DMS79 treated with DMSO at 0.1 percent for 48 hours (cell line): Measurements from ENCODE around the gene LRRC14B.
A peak's percentile ranks its signal among the peaks of the same experiment; 100 is the strongest.

Experiments
- DNase-seq: peaks from one replicate; lab custom pipeline; 2025; lab: John Stamatoyannopoulos, UW

LRRC14B gene

GRCh38 chr5:191036-191948 lies at the start of gene LRRC14B:
Gene LRRC14B, plus strand, starts transcription at chr5:191495. Its CDS starts 44 bp downstream, at chr5:191539.
- DNase-seq, result peak; percentile 24

- no peak for DNase-seq
These were observed 49.5 kb upstream of the LRRC14B start for GRCh38 chr5:141761-142160.

GRCh38 chr5:142246-142810 lies 49.0 kb upstream of the LRRC14B start:
- no peak for DNase-seq

GRCh38 chr5:143041-143440 lies 48.3 kb upstream of the LRRC14B start:
- DNase-seq, result no peak

GRCh38 chr5:144941-145340 lies 46.4 kb upstream of the LRRC14B start:
- DNase-seq, result no peak

GRCh38 chr5:145585-146323 lies 45.5 kb upstream of the LRRC14B start:
- DNase-seq, result no peak

GRCh38 chr5:147751-148150 lies 43.5 kb upstream of the LRRC14B start:
- DNase-seq, result no peak

GRCh38 chr5:149745-150485 lies 41.4 kb upstream of the LRRC14B start:
- DNase-seq, result peak; percentile 74

GRCh38 chr5:150746-151145 lies 40.5 kb upstream of the LRRC14B start:
- no peak for DNase-seq

- no peak for DNase-seq
These were observed 39.2 kb upstream of the LRRC14B start for GRCh38 chr5:152077-152476.

GRCh38 chr5:153256-153655 lies 38.0 kb upstream of the LRRC14B start:
- no peak for DNase-seq

GRCh38 chr5:154236-154635 lies 37.1 kb upstream of the LRRC14B start:
- no peak for DNase-seq

GRCh38 chr5:154826-155225 lies 36.5 kb upstream of the LRRC14B start:
- no peak for DNase-seq

GRCh38 chr5:155651-156410 lies 35.5 kb upstream of the LRRC14B start:
- DNase-seq, result no peak

GRCh38 chr5:156411-157072 lies 34.8 kb upstream of the LRRC14B start:
- no peak for DNase-seq

GRCh38 chr5:157126-157715 lies 34.1 kb upstream of the LRRC14B start:
- DNase-seq, result no peak

GRCh38 chr5:157801-158200 lies 33.5 kb upstream of the LRRC14B start:
- DNase-seq, result no peak

GRCh38 chr5:158807-159447 lies 32.4 kb upstream of the LRRC14B start:
- no peak for DNase-seq

- DNase-seq, result no peak
These were observed 31.7 kb upstream of the LRRC14B start for GRCh38 chr5:159448-160172.
